Fibroblast of mammary gland (primary cell): Measurements from ENCODE around the gene ARX.

Experiments
- DNase-seq: peaks from one replicate; pipeline ENCODE4 v3.0.0-alpha.2; 2010; ENCODE audit warnings: low read depth
- H3K4me3 ChIP-seq: 2 replicates; pipeline ENCODE4 v1.5.1; 2011; ENCODE audit warnings: low read depth, mild to moderate bottlenecking, low read length, moderate library complexity; ENCODE audit not compliant: control insufficient read depth
- TF ChIP-seq, protein P1 (sequence below): conservative IDR thresholded peaks from 2 replicates; pipeline ENCODE4 v1.5.1; 2011; ENCODE audit warnings: low read depth, low read length, inconsistent platforms; ENCODE audit not compliant: control insufficient read depth, insufficient read depth

Gene ARX

DNA sequence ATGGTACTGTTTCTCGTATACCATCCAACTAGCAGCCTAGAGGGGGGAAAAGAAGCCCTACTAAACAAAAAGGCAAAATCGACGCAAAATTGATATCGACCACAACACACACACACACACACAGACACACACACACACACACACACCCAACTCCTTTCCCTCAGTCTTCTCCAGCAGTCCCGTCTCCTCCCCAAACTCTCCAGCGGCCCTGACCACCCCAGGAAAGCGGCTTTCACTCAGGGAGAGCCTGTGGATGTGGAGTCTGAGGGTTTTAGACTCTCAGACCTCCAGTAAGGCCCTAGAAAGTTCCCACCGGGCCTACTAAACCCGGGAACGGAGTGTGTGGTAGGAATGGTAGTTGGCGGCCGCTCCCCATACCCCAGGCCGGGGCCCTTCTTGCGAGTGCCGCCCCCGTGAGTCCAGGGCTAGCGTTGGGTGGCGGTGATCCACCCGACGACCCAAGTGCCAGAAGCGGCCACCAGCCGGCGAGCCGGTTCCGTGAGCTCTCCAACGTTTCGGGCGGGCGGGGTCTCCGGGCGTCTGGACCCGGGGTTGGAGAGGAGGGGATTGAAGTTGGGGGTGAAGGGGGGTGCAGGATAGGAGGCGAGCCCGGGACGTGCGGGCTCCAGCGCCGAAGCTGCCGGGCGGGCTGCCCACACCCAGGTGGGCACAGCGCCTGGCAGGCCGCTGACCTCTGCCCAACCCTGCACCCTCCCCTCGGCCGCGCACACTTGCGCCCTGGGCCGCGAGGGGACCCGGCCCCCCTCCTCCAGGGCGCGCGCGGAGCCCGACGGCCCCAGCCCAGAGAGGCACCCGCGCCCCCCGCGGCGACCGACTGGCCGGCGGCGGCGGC lies 13.7 kb downstream of the ARX start:
- DNase-seq = no peak
- no peak overlapping the region for H3K4me3 ChIP-seq
- TF ChIP-seq, protein P1, sequence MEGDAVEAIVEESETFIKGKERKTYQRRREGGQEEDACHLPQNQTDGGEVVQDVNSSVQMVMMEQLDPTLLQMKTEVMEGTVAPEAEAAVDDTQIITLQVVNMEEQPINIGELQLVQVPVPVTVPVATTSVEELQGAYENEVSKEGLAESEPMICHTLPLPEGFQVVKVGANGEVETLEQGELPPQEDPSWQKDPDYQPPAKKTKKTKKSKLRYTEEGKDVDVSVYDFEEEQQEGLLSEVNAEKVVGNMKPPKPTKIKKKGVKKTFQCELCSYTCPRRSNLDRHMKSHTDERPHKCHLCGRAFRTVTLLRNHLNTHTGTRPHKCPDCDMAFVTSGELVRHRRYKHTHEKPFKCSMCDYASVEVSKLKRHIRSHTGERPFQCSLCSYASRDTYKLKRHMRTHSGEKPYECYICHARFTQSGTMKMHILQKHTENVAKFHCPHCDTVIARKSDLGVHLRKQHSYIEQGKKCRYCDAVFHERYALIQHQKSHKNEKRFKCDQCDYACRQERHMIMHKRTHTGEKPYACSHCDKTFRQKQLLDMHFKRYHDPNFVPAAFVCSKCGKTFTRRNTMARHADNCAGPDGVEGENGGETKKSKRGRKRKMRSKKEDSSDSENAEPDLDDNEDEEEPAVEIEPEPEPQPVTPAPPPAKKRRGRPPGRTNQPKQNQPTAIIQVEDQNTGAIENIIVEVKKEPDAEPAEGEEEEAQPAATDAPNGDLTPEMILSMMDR = no peak

DNA sequence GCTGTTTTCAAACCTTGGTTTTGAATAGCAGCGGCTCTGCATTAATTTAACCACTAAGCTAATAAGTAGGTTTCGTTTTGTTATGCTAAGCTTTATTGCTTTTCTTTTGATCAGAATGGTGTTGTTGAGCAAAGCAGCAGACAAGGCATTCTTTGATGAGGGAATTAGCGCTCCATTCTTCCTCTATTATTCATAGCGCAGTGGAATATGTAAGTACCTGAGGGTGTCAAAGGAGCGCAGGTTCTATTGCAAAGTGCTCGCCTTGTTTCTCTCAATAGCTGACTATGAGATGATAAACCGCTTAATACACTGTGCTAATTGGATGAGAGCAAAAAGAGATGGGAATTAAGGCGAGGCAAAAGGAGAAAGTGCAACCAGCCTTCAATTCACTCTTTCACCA lies 16.3 kb downstream of the ARX start:
- no peak overlapping the region for H3K4me3 ChIP-seq
- DNase-seq = no peak
- TF ChIP-seq, protein P1 = no peak

DNA sequence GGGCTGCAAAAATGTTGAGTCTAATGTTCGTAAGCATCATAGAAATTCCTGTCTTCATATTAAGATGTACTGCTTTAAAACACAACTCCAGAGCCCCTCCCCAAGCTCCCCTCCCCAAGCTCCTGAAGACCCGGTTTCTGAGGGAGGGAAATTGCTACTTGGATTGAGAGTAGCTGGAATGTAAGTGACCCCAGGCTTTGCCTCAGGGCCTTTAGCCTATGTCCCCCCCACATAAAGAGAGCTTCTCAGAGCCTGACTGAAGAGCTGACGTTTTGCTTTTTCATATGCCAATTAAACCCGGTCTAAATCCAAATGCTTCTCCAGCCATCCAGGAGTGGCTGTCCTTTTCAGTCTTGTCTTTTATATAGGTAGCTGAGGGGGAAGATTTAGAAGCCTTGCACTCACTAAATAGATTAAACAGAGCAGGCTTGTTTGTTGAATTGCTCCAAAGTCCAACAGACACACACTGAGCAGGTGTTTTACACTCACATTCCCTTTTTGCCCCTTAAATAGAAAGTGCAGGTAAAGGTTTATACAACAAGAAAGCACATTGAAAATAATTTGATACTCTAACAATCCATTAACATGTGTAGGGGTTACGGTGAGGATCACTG lies 19.6 kb downstream of the ARX start:
- H3K4me3 ChIP-seq = no peak overlapping the region
- TF ChIP-seq, protein P1 = no peak
- DNase-seq = no peak

DNA sequence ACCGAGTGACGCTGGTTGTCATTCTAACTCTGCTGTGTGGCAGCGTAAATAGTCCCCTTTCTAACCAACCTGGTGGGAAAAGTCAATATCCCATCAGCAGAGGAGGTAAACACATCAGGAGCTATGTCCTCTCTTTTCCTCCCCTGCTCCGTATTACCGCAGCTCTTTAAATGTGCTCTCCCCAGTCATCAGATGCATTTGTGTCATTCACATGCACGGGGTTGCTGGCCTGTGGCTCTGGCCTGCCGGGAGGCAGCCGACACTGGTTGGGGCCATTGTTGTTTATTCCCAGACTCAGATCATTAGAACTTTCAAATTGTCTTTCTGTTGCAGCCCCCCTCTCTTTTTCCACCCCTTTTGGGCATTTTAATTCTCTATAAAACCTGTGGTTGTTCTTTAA lies 21.9 kb downstream of the ARX start:
- no peak for DNase-seq
- H3K4me3 ChIP-seq = no peak overlapping the region
- TF ChIP-seq, protein P1 = no peak

DNA sequence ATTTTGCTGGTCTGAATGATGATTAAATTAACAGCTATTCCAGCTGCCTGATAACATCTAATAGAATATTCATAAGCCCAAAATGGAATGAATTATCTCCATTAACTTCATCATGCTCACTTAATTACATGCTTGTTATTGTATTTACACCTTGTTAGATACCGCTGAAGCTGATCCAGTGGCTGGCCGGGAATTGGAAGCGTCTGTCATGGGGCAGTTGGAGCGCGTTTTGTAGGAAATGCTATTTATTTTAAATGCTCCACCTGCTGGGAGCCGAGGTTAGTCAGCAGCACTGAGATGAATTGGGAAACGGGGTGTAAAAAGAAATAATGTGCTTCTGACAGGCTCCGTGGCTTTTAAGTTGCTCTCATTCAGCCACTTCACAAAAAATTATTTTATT lies 25.2 kb downstream of the ARX start:
- no peak overlapping the region for H3K4me3 ChIP-seq
- TF ChIP-seq, protein P1 = no peak
- no peak for DNase-seq

DNA sequence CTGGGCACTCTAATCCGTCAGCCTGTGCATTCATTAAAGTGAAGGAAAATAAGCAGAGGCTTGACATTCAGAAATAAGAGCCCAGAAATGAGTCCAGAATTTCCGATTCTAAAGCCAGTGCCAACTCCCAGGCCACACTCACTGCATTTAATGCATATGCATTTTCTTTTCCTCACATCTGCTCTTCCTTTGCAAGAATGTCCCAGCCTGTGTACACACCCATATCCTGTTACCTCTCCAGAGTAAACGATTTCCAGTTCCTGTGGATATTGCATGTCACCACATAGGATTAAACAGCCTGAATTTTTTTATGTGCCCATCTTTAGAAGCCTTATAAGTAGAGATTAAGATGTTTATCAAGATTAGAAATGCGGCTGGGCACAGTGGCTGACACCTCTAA lies 27.5 kb downstream of the ARX start:
- TF ChIP-seq, protein P1 = no peak
- no peak for DNase-seq
- no peak overlapping the region for H3K4me3 ChIP-seq

DNA sequence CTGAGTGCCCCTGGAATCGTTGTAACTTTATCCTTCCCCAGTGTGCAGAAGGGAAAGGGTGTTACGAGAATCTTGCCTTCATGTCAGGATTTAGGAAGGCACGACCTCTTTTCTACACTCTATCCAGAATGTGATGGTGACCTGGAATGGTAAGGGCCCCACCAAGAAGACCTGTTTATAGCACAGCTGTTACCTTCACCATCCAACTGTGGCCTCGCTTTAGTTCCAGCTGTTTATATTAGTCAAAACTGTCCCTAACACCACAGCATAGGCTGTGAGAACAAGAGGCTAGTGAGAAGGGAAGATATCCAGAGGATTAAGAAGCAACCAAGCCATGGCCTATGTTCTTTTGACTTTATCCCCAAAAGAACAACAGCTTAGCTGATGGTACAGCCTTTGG lies 28.0 kb downstream of the ARX start:
- H3K4me3 ChIP-seq = no peak overlapping the region
- DNase-seq = no peak
- TF ChIP-seq, protein P1 = no peak
